HG03378 (cell line): ENCODE measurements around the gene HPDL.

ENCODE experiments used
- ATAC-seq: cut with Tn5 transposase; IDR thresholded peaks from one replicate; pipeline ENCODE4 v1.9.1; 2021; ENCODE audit warnings: mild to moderate bottlenecking, moderate library complexity; ENCODE audit not compliant: unreplicated experiment

Gene HPDL

GRCh38 chr1:45322486-45323040 lies 4.1 kb upstream of the HPDL start:
- ATAC-seq = no peak

GRCh38 chr1:45325851-45326506 lies 716 bp upstream of the HPDL start:
- no peak for ATAC-seq

- ATAC-seq = no peak
Observed at GRCh38 chr1:45327644-45328515, 1.2 kb downstream of the HPDL start.

GRCh38 chr1:45328680-45329079 lies 2.0 kb downstream of the HPDL start:
- ATAC-seq = no peak

GRCh38 chr1:45329445-45329844 lies 2.8 kb downstream of the HPDL start:
- ATAC-seq = no peak

GRCh38 chr1:45331436-45332345 lies 5.0 kb downstream of the HPDL start:
- no peak for ATAC-seq

- ATAC-seq = no peak
Observed at GRCh38 chr1:45332346-45332720, 5.6 kb downstream of the HPDL start.

- no peak for ATAC-seq
Observed at GRCh38 chr1:45334308-45335245, 7.9 kb downstream of the HPDL start.

- ATAC-seq = no peak
Observed at GRCh38 chr1:45335855-45336324, 9.2 kb downstream of the HPDL start.

GRCh38 chr1:45337630-45338325 lies 11.1 kb downstream of the HPDL start:
- ATAC-seq = no peak

GRCh38 chr1:45339789-45340558 lies 13.3 kb downstream of the HPDL start, which contains the start of the genes MUTYH and TOE1:
Gene MUTYH, minus strand, starts transcription at chr1:45340440. Its CDS starts 5,935 bp downstream, at chr1:45334505.
Gene TOE1, plus strand, starts transcription at chr1:45340170. Its CDS starts 83 bp downstream, at chr1:45340253.
- ATAC-seq = peak; percentile 52

- ATAC-seq = no peak
Observed at GRCh38 chr1:45340816-45341466, 14.2 kb downstream of the HPDL start.

- no peak for ATAC-seq
Observed at GRCh38 chr1:45344499-45344898, 17.8 kb downstream of the HPDL start.

- ATAC-seq = no peak
Observed at GRCh38 chr1:45345014-45345413, 18.3 kb downstream of the HPDL start.

- ATAC-seq = no peak
Observed at GRCh38 chr1:45346473-45346872, 19.8 kb downstream of the HPDL start.

GRCh38 chr1:45348020-45348419 lies 21.3 kb downstream of the HPDL start:
- ATAC-seq = no peak

- no peak for ATAC-seq
Observed at GRCh38 chr1:45348609-45348965, 21.9 kb downstream of the HPDL start.
